ENCODE data around the gene GPSM1.

The GPSM1 gene

GRCh38 chr9:136392538-136393449 is 65.5 kb downstream of the GPSM1 start:
- no peaks in the 10 kb centered on the region for H3K27me3 Mint-ChIP-seq
- no peak for DNase-seq
- no peak overlapping the region for H3K27ac Mint-ChIP-seq
- peaks cover 93% of the 10 kb centered on the region for H3K36me3 Mint-ChIP-seq (ENCODE audit: low read depth)
- peaks cover 4% of the 10 kb centered on the region for H3K4me1 Mint-ChIP-seq (ENCODE audit: low read depth)
- H3K9me3 Mint-ChIP-seq, result no peaks in the 10 kb centered on the region
- no peak overlapping the region for H3K4me3 Mint-ChIP-seq

GRCh38 chr9:136393531-136393930 is 66.2 kb downstream of the GPSM1 start:
- Mint-ChIP-seq H3K4me3 (no peak overlapping the region), H3K27ac (no peak overlapping the region), H3K27me3 (no peaks in the 10 kb centered on the region), H3K4me1 (ENCODE audit: low read depth) (peaks cover 10% of the 10 kb centered on the region), H3K36me3 (ENCODE audit: low read depth) (peaks cover 93% of the 10 kb centered on the region), H3K9me3 (no peaks in the 10 kb centered on the region)
- DNase-seq, result no peak

GRCh38 chr9:136394312-136395019 is 67.1 kb downstream of the GPSM1 start:
- Mint-ChIP-seq H3K27ac (no peak overlapping the region), H3K4me1 (ENCODE audit: low read depth) (peaks cover 18% of the 10 kb centered on the region), H3K9me3 (no peaks in the 10 kb centered on the region), H3K4me3 (no peak overlapping the region), H3K36me3 (ENCODE audit: low read depth) (peaks cover 93% of the 10 kb centered on the region), H3K27me3 (no peaks in the 10 kb centered on the region)
- no peak for DNase-seq

- peaks cover 18% of the 10 kb centered on the region for H3K4me1 Mint-ChIP-seq (ENCODE audit: low read depth)
- no peak for DNase-seq
- H3K36me3 Mint-ChIP-seq (ENCODE audit: low read depth), result peaks cover 88% of the 10 kb centered on the region
- no peaks in the 10 kb centered on the region for H3K9me3 Mint-ChIP-seq
- no peak overlapping the region for H3K4me3 Mint-ChIP-seq
- no peak overlapping the region for H3K27ac Mint-ChIP-seq
- no peaks in the 10 kb centered on the region for H3K27me3 Mint-ChIP-seq
Measured at GRCh38 chr9:136395020-136395340, 67.6 kb downstream of the GPSM1 start.

- no peak overlapping the region for H3K4me3 Mint-ChIP-seq
- no peaks in the 10 kb centered on the region for H3K9me3 Mint-ChIP-seq
Measured at GRCh38 chr9:136395345-136396218, 68.2 kb downstream of the GPSM1 start.

GRCh38 chr9:136396219-136396515 is 68.8 kb downstream of the GPSM1 start:
- peaks cover 85% of the 10 kb centered on the region for H3K36me3 Mint-ChIP-seq (ENCODE audit: low read depth)
- no peak for DNase-seq
- no peaks in the 10 kb centered on the region for H3K9me3 Mint-ChIP-seq
- peaks cover 28% of the 10 kb centered on the region for H3K4me1 Mint-ChIP-seq (ENCODE audit: low read depth)
- H3K27me3 Mint-ChIP-seq, result no peaks in the 10 kb centered on the region
- H3K27ac Mint-ChIP-seq, result no peak overlapping the region
- H3K4me3 Mint-ChIP-seq, result no peak overlapping the region

More at GRCh38 chr9:136395345-136396218, 68.2 kb downstream of the GPSM1 start:
- Mint-ChIP-seq H3K27ac (no peak overlapping the region), H3K27me3 (no peaks in the 10 kb centered on the region), H3K36me3 (ENCODE audit: low read depth) (peaks cover 85% of the 10 kb centered on the region), H3K4me1 (ENCODE audit: low read depth) (peaks cover 23% of the 10 kb centered on the region)
- DNase-seq, result no peak

GRCh38 chr9:136397643-136398042 is 70.3 kb downstream of the GPSM1 start:
- Mint-ChIP-seq H3K27me3 (no peaks in the 10 kb centered on the region), H3K4me1 (ENCODE audit: low read depth) (peaks cover 39% of the 10 kb centered on the region), H3K9me3 (no peaks in the 10 kb centered on the region), H3K27ac (no peak overlapping the region), H3K4me3 (no peak overlapping the region), H3K36me3 (ENCODE audit: low read depth) (peaks cover 85% of the 10 kb centered on the region)
- DNase-seq, result no peak

GRCh38 chr9:136398286-136398685 is 70.9 kb downstream of the GPSM1 start:
- Mint-ChIP-seq H3K27ac (peak overlapping the region; percentile 91), H3K9me3 (no peaks in the 10 kb centered on the region), H3K4me1 (ENCODE audit: low read depth) (peaks cover 41% of the 10 kb centered on the region), H3K27me3 (no peaks in the 10 kb centered on the region), H3K4me3 (peak overlapping the region; percentile 94), H3K36me3 (ENCODE audit: low read depth) (peaks cover 81% of the 10 kb centered on the region)
- DNase-seq, result no peak

- H3K27ac Mint-ChIP-seq, result peak overlapping the region; percentile 91
- H3K36me3 Mint-ChIP-seq (ENCODE audit: low read depth), result peaks cover 81% of the 10 kb centered on the region
- DNase-seq, result peak; percentile 68
- H3K4me3 Mint-ChIP-seq, result peak overlapping the region; percentile 94
- H3K27me3 Mint-ChIP-seq, result no peaks in the 10 kb centered on the region
- peaks cover 53% of the 10 kb centered on the region for H3K4me1 Mint-ChIP-seq (ENCODE audit: low read depth)
- H3K9me3 Mint-ChIP-seq, result no peaks in the 10 kb centered on the region
Measured at GRCh38 chr9:136399176-136400037, 72.1 kb downstream of the GPSM1 start.

GRCh38 chr9:136400038-136400834 is 72.9 kb downstream of the GPSM1 start, which contains the start of gene SNAPC4:
Gene SNAPC4 (minus strand): TSS chr9:136400170. CDS start chr9:136398428, 1,742 bp downstream.
- peak within 1 kb of the TSS; percentile 91 for H3K27ac Mint-ChIP-seq
- H3K27me3 Mint-ChIP-seq, result no peaks in the 10 kb centered on the region
- DNase-seq, result peak; percentile 92
- no peaks in the 10 kb centered on the region for H3K9me3 Mint-ChIP-seq
- H3K4me3 Mint-ChIP-seq, result peak within 1 kb of the TSS; percentile 94
- H3K4me1 Mint-ChIP-seq (ENCODE audit: low read depth), result peaks cover 61% of the 10 kb centered on the region
- H3K36me3 Mint-ChIP-seq (ENCODE audit: low read depth), result peaks cover 81% of the 10 kb centered on the region

GRCh38 chr9:136401173-136401922 is 74.0 kb downstream of the GPSM1 start:
- H3K4me1 Mint-ChIP-seq (ENCODE audit: low read depth), result peaks cover 69% of the 10 kb centered on the region
- H3K36me3 Mint-ChIP-seq (ENCODE audit: low read depth), result peaks cover 80% of the 10 kb centered on the region
- H3K9me3 Mint-ChIP-seq, result no peaks in the 10 kb centered on the region
- DNase-seq, result no peak
- peak overlapping the region; percentile 84 for H3K27ac Mint-ChIP-seq
- H3K27me3 Mint-ChIP-seq, result no peaks in the 10 kb centered on the region
- H3K4me3 Mint-ChIP-seq, result peak overlapping the region; percentile 6

GRCh38 chr9:136402067-136402466 is 74.7 kb downstream of the GPSM1 start:
- Mint-ChIP-seq H3K36me3 (ENCODE audit: low read depth) (peaks cover 77% of the 10 kb centered on the region), H3K27ac (peak overlapping the region; percentile 85), H3K27me3 (no peaks in the 10 kb centered on the region), H3K4me1 (ENCODE audit: low read depth) (peaks cover 71% of the 10 kb centered on the region), H3K4me3 (peak overlapping the region; percentile 31), H3K9me3 (no peaks in the 10 kb centered on the region)
- DNase-seq, result no peak

Data from activated T-cell treated with anti-CD3 and anti-CD28 coated beads, Interleukin-2, amount 50 U/mL, for 24 hours (primary cell).